Skin epidermis (tissue), 12 donors: ENCODE measurements around the gene MORN2.

Experiments
- H3K27ac ChIP-seq, 21 experiments: fragments of 200-600 bp; sonication (generic) in 11 of 21; one replicate each; pipeline ENCODE4 v1.5.0; 2020; ENCODE audit warnings: mild to moderate bottlenecking in 3 of 21, inconsistent platforms in 2 of 21, moderate library complexity in 2 of 21
- H3K4me3 ChIP-seq, 7 experiments: fragments of 200-600 bp; sonication (generic) in 2 of 7; one replicate each; pipeline ENCODE4 v1.5.0; 2020; ENCODE audit warnings: inconsistent platforms in 2 of 7, mild to moderate bottlenecking in 2 of 7, moderate library complexity in 1 of 7

Gene MORN2

GRCh38 chr2:38887902-38888554, 12.3 kb downstream of the MORN2 start:
- H3K27ac ChIP-seq: no peak overlapping the region

GRCh38 chr2:38889045-38889444, 13.3 kb downstream of the MORN2 start:
- H3K4me3 ChIP-seq: no peak overlapping the region
- H3K27ac ChIP-seq: no peak overlapping the region

More at GRCh38 chr2:38887902-38888554, 12.3 kb downstream of the MORN2 start:
- no peak overlapping the region for H3K4me3 ChIP-seq

- Histone ChIP-seq H3K27ac (no peak within 1 kb of the TSS), H3K4me3 (no peak within 1 kb of the TSS)
These were observed 13.8 kb downstream of the MORN2 start, which contains the start of gene ARHGEF33 for GRCh38 chr2:38889575-38889974. Gene ARHGEF33 (plus strand): TSS chr2:38889875. CDS start chr2:38919448, 29,573 bp downstream.

GRCh38 chr2:38892819-38893218, 17.0 kb downstream of the MORN2 start:
- Histone ChIP-seq H3K27ac (no peak overlapping the region), H3K4me3 (no peak overlapping the region)

GRCh38 chr2:38898256-38898655, 22.5 kb downstream of the MORN2 start:
- Histone ChIP-seq H3K4me3 (no peak overlapping the region), H3K27ac (no peak overlapping the region)

- no peak overlapping the region for H3K27ac ChIP-seq
- H3K4me3 ChIP-seq: no peak overlapping the region
These were observed 24.9 kb downstream of the MORN2 start for GRCh38 chr2:38900726-38901125.

DNA sequence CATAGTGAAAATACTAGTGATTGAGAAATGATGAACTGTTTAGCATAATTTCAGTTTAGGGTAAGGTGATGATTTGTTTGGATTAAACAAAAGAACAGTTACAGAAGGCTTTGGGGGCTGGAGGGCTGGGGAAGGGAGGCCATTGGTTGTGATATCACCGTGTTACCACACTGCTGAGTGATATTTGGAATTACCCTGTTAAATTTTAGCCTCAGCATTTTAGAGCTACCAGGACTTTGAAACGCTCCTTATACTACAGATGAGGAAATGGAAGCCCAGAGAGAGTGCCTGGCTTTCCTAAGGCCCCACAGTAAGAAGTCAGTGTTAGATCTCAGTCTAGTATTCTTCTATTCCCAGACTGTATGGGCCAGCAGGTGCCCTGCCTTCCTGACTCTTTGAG, 29.5 kb downstream of the MORN2 start:
- Histone ChIP-seq H3K27ac (no peak overlapping the region), H3K4me3 (no peak overlapping the region)

GRCh38 chr2:38907242-38907641, 31.5 kb downstream of the MORN2 start:
- no peak overlapping the region for H3K4me3 ChIP-seq

DNA sequence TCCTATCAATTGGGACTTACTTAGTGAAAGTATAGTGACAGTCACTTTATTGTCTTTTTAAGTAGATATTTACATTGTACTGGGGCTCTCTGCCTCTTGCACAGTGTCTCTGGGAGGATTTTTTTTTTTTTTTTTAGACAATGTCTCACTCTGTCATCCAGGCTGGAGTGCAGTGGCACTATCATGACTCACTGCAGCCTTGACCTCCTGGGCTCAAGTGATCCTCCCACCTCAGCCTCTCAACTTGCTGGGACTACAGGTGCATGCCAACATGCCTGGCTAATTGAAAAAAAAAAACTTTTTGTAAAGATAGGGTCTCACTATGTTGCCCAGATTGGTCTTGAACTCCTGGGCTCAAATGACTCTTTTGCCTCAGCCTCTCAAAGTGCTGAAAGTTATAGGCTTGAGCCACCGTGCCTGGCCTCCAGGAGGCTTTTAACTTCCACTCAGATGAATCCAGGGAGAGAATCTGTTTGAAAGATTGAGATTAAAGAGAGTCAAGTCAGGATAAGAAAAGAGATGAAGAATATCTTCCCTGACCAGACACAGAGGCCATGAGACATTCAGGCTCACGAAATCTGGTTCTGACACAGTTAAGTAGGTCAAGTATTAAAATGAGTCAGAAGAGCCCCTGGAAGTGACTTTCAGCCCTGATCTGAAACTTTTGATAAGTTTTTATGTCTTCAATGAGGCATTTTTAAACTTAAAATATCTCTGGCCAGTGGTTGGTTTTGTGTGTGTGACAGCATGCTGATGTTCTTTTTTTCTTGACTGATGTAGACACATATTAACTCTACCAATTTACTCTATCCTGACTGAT, 32.2 kb downstream of the MORN2 start:
- Histone ChIP-seq H3K4me3 (no peak overlapping the region), H3K27ac (no peak overlapping the region)

More at GRCh38 chr2:38907242-38907641, 31.5 kb downstream of the MORN2 start:
- no peak overlapping the region for H3K27ac ChIP-seq

DNA sequence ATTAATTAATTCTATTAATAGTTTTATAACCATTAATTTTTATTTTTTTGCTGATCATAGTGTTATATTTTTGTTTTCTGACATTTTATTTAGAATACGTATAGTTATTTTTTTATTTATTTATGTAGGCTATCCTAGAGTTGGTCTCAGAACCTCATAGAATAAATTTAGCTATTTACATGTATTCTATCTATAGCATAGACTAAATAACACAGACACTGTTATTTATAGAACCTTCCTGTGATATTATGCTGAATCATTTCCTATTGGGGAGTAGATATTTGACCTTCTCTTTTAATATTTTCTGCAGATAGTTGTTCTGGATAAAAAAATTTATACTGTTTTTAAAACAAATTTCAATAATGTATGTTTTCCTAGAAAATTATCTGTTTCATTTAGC, 34.1 kb downstream of the MORN2 start:
- Histone ChIP-seq H3K27ac (no peak overlapping the region), H3K4me3 (no peak overlapping the region)

- H3K27ac ChIP-seq: no peak overlapping the region
- H3K4me3 ChIP-seq: no peak overlapping the region
These were observed 35.4 kb downstream of the MORN2 start for GRCh38 chr2:38911191-38911590.

DNA sequence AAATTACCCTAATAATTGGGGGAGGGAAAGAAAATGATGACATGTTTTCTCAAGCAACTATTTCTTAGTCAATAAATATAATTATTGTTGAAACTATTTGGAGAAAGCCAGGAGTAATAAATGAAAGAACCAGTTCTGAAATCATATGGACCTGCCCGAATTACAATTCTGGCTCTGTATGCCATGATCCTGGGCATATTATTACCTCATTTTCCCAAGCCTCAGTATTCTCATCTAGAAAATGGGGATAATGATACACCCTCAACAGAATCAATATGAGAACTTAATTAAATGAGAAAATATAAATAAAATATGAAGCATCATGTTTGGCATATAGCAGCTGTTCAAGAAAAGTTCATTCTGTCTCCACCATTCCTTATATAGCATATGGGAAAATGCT, 36.8 kb downstream of the MORN2 start:
- Histone ChIP-seq H3K4me3 (no peak overlapping the region), H3K27ac (no peak overlapping the region)

DNA sequence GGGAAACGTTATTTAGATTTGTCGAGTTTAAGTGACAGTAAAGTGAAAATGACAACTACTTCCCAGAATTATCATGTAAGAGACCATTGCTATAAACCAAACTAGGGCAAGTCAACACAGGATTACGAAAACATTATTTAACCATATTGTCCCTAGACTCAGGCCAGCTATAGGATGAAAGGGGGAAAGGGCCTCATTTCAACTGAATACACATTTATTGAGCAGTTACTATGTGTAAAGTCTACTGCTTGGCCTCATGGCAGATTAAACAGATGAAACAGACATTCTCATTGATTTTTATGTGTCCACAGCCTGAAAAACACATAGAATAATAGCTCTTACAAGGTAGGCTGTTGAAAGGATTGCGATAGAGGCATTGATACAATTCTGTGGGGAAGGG, 46.6 kb downstream of the MORN2 start:
- no peak overlapping the region for H3K4me3 ChIP-seq
- H3K27ac ChIP-seq: no peak overlapping the region

DNA sequence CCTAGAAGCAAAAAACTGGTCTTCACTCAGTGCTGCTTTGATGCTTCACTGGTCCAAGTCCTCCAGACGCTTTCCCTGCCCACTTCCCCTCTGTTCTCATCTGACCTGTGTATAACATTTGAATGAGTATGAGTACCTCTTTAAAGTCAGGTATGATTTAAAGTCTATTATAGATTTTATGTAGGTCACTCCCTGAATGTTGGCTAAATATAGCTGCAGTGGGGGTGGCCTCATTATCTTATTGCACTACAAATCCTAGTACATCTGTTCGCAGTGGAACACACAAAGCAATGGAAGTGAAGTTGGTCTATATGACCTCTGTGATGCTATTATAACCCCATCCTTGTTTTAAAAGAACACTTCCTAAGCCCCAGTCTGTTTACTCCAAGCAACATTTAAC, 47.1 kb downstream of the MORN2 start:
- no peak overlapping the region for H3K27ac ChIP-seq
- no peak overlapping the region for H3K4me3 ChIP-seq

- no peak overlapping the region for H3K27ac ChIP-seq
These were observed 50.2 kb downstream of the MORN2 start for GRCh38 chr2:38925982-38926381.

GRCh38 chr2:38930600-38930999, 54.8 kb downstream of the MORN2 start:
- Histone ChIP-seq H3K4me3 (no peak overlapping the region), H3K27ac (no peak overlapping the region)

More at GRCh38 chr2:38925982-38926381, 50.2 kb downstream of the MORN2 start:
- no peak overlapping the region for H3K4me3 ChIP-seq
